DOHH2 (cell line): ENCODE data around the gene LSM14B.

Source experiments
- EZH2phosphoT487 ChIP-seq: fragments of 200-600 bp; sonication (generic); IDR thresholded peaks from 2 replicates; pipeline ENCODE4 v1.6.1; 2017; ENCODE audit warnings: borderline replicate concordance, mild to moderate bottlenecking, antibody characterized with exemption, low read length, moderate library complexity, mixed read lengths
- TF ChIP-seq, protein P1 (sequence below): fragments of 200-600 bp; sonication (generic); IDR thresholded peaks from one replicate; pipeline ENCODE4 v1.5.1; 2014; ENCODE audit warnings: antibody characterized with exemption, mild to moderate bottlenecking, low read depth, low read length; ENCODE audit not compliant: poor library complexity, severe bottlenecking

DNA sequence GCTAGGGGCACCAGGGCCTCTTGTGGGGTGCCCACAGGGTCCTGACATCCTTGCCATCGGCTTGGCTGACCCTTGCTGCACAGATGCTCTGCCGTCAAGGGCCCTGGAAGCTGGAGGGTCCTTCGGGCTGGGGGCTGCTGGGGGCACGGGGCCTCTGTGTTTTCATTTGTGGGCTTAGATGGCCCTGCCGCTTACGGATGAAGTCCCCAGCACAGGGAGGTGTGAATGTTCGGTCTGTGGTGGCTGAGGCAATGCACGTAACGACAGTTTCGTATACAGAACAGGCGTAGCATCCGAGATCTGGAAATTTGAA, 35.8 kb downstream of the LSM14B start:
- TF ChIP-seq, protein P1, sequence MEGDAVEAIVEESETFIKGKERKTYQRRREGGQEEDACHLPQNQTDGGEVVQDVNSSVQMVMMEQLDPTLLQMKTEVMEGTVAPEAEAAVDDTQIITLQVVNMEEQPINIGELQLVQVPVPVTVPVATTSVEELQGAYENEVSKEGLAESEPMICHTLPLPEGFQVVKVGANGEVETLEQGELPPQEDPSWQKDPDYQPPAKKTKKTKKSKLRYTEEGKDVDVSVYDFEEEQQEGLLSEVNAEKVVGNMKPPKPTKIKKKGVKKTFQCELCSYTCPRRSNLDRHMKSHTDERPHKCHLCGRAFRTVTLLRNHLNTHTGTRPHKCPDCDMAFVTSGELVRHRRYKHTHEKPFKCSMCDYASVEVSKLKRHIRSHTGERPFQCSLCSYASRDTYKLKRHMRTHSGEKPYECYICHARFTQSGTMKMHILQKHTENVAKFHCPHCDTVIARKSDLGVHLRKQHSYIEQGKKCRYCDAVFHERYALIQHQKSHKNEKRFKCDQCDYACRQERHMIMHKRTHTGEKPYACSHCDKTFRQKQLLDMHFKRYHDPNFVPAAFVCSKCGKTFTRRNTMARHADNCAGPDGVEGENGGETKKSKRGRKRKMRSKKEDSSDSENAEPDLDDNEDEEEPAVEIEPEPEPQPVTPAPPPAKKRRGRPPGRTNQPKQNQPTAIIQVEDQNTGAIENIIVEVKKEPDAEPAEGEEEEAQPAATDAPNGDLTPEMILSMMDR: no peak
- no peak for TF ChIP-seq EZH2phosphoT487
